Endothelial cell (in vitro differentiated cells): Measurements from ENCODE around the gene CPA3. TPM values are rescaled to one million over a fixed set of nuclear protein-coding genes. Genes with fewer than 3 reads are reported as not detected.

ENCODE experiments used
- DNase-seq: peaks from one replicate; pipeline ENCODE4 v3.0.0; 2021; ENCODE audit warnings: low spot score
- H3K27ac Mint-ChIP-seq: one replicate; pipeline ENCODE4 v1.8.0; 2021; ENCODE audit warnings: mixed read lengths, inconsistent platforms; ENCODE audit not compliant: unreplicated experiment
- H3K27me3 Mint-ChIP-seq: one replicate; pipeline ENCODE4 v1.8.0; 2021; ENCODE audit warnings: mild to moderate bottlenecking, moderate library complexity, mixed read lengths, inconsistent platforms; ENCODE audit not compliant: unreplicated experiment
- H3K36me3 Mint-ChIP-seq: one replicate; pipeline ENCODE4 v1.8.0; 2021; ENCODE audit warnings: mild to moderate bottlenecking, low read depth, mixed read lengths, inconsistent platforms; ENCODE audit not compliant: unreplicated experiment
- H3K4me1 Mint-ChIP-seq: one replicate; pipeline ENCODE4 v1.8.0; 2021; ENCODE audit warnings: mild to moderate bottlenecking, mixed read lengths, inconsistent platforms; ENCODE audit not compliant: unreplicated experiment
- H3K4me3 Mint-ChIP-seq: one replicate; pipeline ENCODE4 v1.8.0; 2021; ENCODE audit warnings: mild to moderate bottlenecking, mixed read lengths, inconsistent platforms; ENCODE audit not compliant: unreplicated experiment
- H3K9me3 Mint-ChIP-seq: one replicate; pipeline ENCODE4 v1.8.0; 2021; ENCODE audit warnings: mixed read lengths, inconsistent platforms; ENCODE audit not compliant: unreplicated experiment
- CTCF ChIP-seq: fragments of 200-600 bp; sonication (generic); IDR thresholded peaks from one replicate; pipeline ENCODE4 v1.5.0; 2021; ENCODE audit warnings: antibody characterized with exemption; ENCODE audit not compliant: unreplicated experiment
- total RNA-seq: library from RNA; stranded (reverse); fragmentation: NEBNext Ultra II Directional; extraction: Animal tissue kit (Norgen Biotek cat#: 25700); gene quantifications from one replicate; pipeline ENCODE4 v1.2.1, GENCODE V29; 2021; ENCODE audit not compliant: unreplicated experiment

The CPA3 gene
- total RNA-seq, 1 donor from 2014 or later, result not detected

GRCh38 chr3:148880681-148881080, 15.6 kb downstream of the CPA3 start:
- no peak for TF ChIP-seq CTCF
- no peaks in the 10 kb centered on the region for H3K9me3 Mint-ChIP-seq
- no peaks in the 10 kb centered on the region for H3K36me3 Mint-ChIP-seq
- H3K27me3 Mint-ChIP-seq, result no peaks in the 10 kb centered on the region
- no peak overlapping the region for H3K27ac Mint-ChIP-seq
- peak; percentile 6 for DNase-seq
- peaks cover 7% of the 10 kb centered on the region for H3K4me1 Mint-ChIP-seq
- H3K4me3 Mint-ChIP-seq, result no peak overlapping the region

GRCh38 chr3:148881286-148881685, 16.2 kb downstream of the CPA3 start:
- DNase-seq, result no peak
- no peak for TF ChIP-seq CTCF
- no peaks in the 10 kb centered on the region for H3K27me3 Mint-ChIP-seq
- no peaks in the 10 kb centered on the region for H3K36me3 Mint-ChIP-seq
- H3K27ac Mint-ChIP-seq, result no peak overlapping the region
- H3K4me3 Mint-ChIP-seq, result no peak overlapping the region
- no peaks in the 10 kb centered on the region for H3K9me3 Mint-ChIP-seq
- peaks cover 7% of the 10 kb centered on the region for H3K4me1 Mint-ChIP-seq

DNA sequence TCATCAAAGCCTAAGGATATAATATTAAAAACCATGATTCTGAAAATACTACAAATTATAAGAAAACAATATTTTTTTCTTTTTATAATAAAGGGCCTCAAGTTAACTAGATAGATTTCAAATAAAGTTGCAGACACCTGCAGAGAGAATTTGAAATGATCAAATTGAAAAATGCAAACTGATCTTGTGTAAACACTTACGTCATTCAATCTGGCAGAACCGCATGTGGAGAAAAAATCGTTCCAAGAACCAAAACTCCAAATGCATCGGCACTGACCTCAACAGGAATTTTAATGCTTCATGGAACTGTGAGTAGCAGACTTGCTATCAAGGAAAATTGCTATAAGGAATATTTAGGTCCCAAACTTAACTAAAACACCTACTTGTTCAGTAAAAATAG, 17.2 kb downstream of the CPA3 start:
- no peaks in the 10 kb centered on the region for H3K27me3 Mint-ChIP-seq
- H3K27ac Mint-ChIP-seq, result no peak overlapping the region
- no peaks in the 10 kb centered on the region for H3K9me3 Mint-ChIP-seq
- H3K4me3 Mint-ChIP-seq, result no peak overlapping the region
- no peak for TF ChIP-seq CTCF
- no peaks in the 10 kb centered on the region for H3K36me3 Mint-ChIP-seq
- DNase-seq, result no peak
- H3K4me1 Mint-ChIP-seq, result peaks cover 7% of the 10 kb centered on the region

DNA sequence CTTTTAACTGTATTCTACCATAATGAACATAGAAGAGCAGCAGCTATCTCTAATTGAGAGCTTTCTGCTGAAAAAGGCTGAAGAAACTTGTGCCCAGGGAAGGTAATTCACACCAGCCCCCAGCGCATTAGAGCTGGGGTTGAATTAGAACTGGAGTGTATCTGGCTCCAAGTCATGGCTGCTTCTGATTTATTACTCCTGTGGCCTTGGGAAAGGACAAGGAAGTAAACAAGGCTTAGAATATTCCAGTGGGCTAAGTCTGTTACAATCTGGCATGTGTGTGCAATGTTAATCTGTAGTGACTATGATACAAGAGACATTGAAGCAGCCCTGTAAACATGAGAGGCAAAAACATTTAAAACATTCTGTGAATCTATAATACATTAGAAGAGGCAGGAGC, 18.1 kb downstream of the CPA3 start:
- Mint-ChIP-seq H3K27me3 (no peaks in the 10 kb centered on the region), H3K27ac (no peak overlapping the region), H3K9me3 (no peaks in the 10 kb centered on the region), H3K4me1 (peaks cover 7% of the 10 kb centered on the region), H3K4me3 (no peak overlapping the region), H3K36me3 (no peaks in the 10 kb centered on the region)
- TF ChIP-seq CTCF, result no peak
- DNase-seq, result no peak

- Mint-ChIP-seq H3K9me3 (no peaks in the 10 kb centered on the region), H3K36me3 (no peaks in the 10 kb centered on the region), H3K4me1 (peaks cover 4% of the 10 kb centered on the region), H3K27ac (no peak overlapping the region), H3K4me3 (no peak overlapping the region), H3K27me3 (no peaks in the 10 kb centered on the region)
- no peak for TF ChIP-seq CTCF
- no peak for DNase-seq
These were observed 19.2 kb downstream of the CPA3 start for GRCh38 chr3:148884261-148884660.
